Bronchial epithelial cell (primary cell): ENCODE results near the gene R3HCC1L. TPM values are rescaled to one million over a fixed set of nuclear protein-coding genes. Genes with fewer than 3 reads are reported as not detected.

Source experiments
- DNase-seq: peaks from one replicate; pipeline ENCODE4 v3.0.0-alpha.2; 2010; ENCODE audit warnings: low read depth
- FAIRE-seq: peaks from 2 replicates; lab custom pipeline; 2011; peaks lifted over from hg19 to GRCh38; lab: Jason Lieb, UNC
- H3K27me3 ChIP-seq: 2 replicates; pipeline ENCODE4 v1.5.1; 2011; ENCODE audit warnings: low read length; ENCODE audit not compliant: control insufficient read depth, insufficient read depth
- H3K36me3 ChIP-seq: 2 replicates; pipeline ENCODE4 v1.5.1; 2011; ENCODE audit warnings: low read length; ENCODE audit not compliant: control insufficient read depth, insufficient read depth
- H3K4me3 ChIP-seq: 2 replicates; pipeline ENCODE4 v1.5.1; 2011; ENCODE audit warnings: mild to moderate bottlenecking, low read depth, low read length, control low read depth
- CTCF ChIP-seq: IDR thresholded peaks from 2 replicates; pipeline ENCODE4 v1.5.1; 2011; ENCODE audit warnings: mild to moderate bottlenecking, moderate library complexity, low read length, control low read depth, inconsistent platforms; ENCODE audit not compliant: insufficient read depth, severe bottlenecking
- total RNA-seq: library from RNA; depleted of rRNA; stranded (reverse); fragments of >200 nt; gene quantifications from 2 replicates; pipeline ENCODE4 v1.2.1, GENCODE V29; 2014

Gene R3HCC1L
- total RNA-seq, 1 donor from 2014 or later, result 13.7 TPM

- no peak for FAIRE-seq
- peaks cover 4% of the 10 kb centered on the region for H3K27me3 ChIP-seq
- H3K36me3 ChIP-seq, result no peaks in the 10 kb centered on the region
- H3K4me3 ChIP-seq, result no peak overlapping the region
- TF ChIP-seq CTCF, result no peak
- no peak for DNase-seq
These were observed 159.8 kb downstream of the R3HCC1L start for GRCh38 chr10:98294270-98294627.

Other genes starting within 250 kb of the R3HCC1L start
- not detected in 2 replicates for gene CRTAC1, start 104.0 kb upstream of the R3HCC1L start, total RNA-seq
- gene LOXL4, start 133.5 kb downstream of the R3HCC1L start, total RNA-seq, result 0.13 and 0.26 TPM in 2 replicates